Stimulated activated CD8-positive, alpha-beta memory T cell treated with anti-CD3 and anti-CD28 coated beads, Interleukin-4, amount 100 ng/mL, for 24 hours (primary cell): ENCODE results near the gene SPPL3.

Experiments
- DNase-seq: peaks from one replicate; pipeline ENCODE4 v3.0.0-alpha.2; 2020; ENCODE audit warnings: low read depth

Gene SPPL3

GRCh38 chr12:120720987-120721801 lies 183.0 kb downstream of the SPPL3 start:
- DNase-seq = no peak

GRCh38 chr12:120720234-120720986 lies 183.7 kb downstream of the SPPL3 start:
- DNase-seq = no peak

GRCh38 chr12:120719496-120720233 lies 184.5 kb downstream of the SPPL3 start:
- no peak for DNase-seq

- DNase-seq = no peak
These were observed 185.1 kb downstream of the SPPL3 start for GRCh38 chr12:120719072-120719471.

GRCh38 chr12:120718055-120718454 lies 186.1 kb downstream of the SPPL3 start:
- no peak for DNase-seq

- peak; percentile 38 for DNase-seq
These were observed 190.2 kb downstream of the SPPL3 start for GRCh38 chr12:120713861-120714482.

GRCh38 chr12:120712610-120713009 lies 191.5 kb downstream of the SPPL3 start:
- no peak for DNase-seq
